Measurements from ENCODE around the gene CTNNA3.
"Not testable (repeated sequence)": the region's sequence is repeated elsewhere in the genome, so short reads cannot be mapped to it uniquely, and the experiment has no call there.

CTNNA3 gene

GRCh38 chr10:67587771-67588170, 108.2 kb downstream of the CTNNA3 start:
- no peak overlapping the region for H3K4me3 ChIP-seq (replicated peaks in 1 of 2; ENCODE audit: low read depth in 2 of 2, low read length in 2 of 2)
- DNase-seq (ENCODE audit: low read depth in 2 of 2) = no peak
- no peak for TF ChIP-seq CTCF (IDR thresholded peaks at IDR 0.05; ENCODE audit: low read depth, low read length)

- peak in 1 of 2 donors; percentile 5 for DNase-seq (ENCODE audit: low read depth in 2 of 2)
Measured at GRCh38 chr10:67575532-67575931, 120.5 kb downstream of the CTNNA3 start.

GRCh38 chr10:67573484-67573883, 122.5 kb downstream of the CTNNA3 start:
- DNase-seq (ENCODE audit: low read depth in 2 of 2) = no peak
- no peak overlapping the region for H3K4me3 ChIP-seq (replicated peaks in 1 of 2; ENCODE audit: low read depth in 2 of 2, low read length in 2 of 2)
- TF ChIP-seq CTCF (IDR thresholded peaks at IDR 0.05; ENCODE audit: low read depth, low read length) = no peak

More at GRCh38 chr10:67575532-67575931, 120.5 kb downstream of the CTNNA3 start:
- no peak for TF ChIP-seq CTCF (IDR thresholded peaks at IDR 0.05; ENCODE audit: low read depth, low read length)
- no peak overlapping the region for H3K4me3 ChIP-seq (replicated peaks in 1 of 2; ENCODE audit: low read depth in 2 of 2, low read length in 2 of 2)

GRCh38 chr10:67571503-67571902, 124.5 kb downstream of the CTNNA3 start:
- DNase-seq (ENCODE audit: low read depth in 2 of 2) = no peak
- TF ChIP-seq CTCF (IDR thresholded peaks at IDR 0.05; ENCODE audit: low read depth, low read length) = no peak
- no peak overlapping the region for H3K4me3 ChIP-seq (replicated peaks in 1 of 2; ENCODE audit: low read depth in 2 of 2, low read length in 2 of 2)

- H3K4me3 ChIP-seq (replicated peaks in 1 of 2; ENCODE audit: low read depth in 2 of 2, low read length in 2 of 2); DNase-seq (ENCODE audit: low read depth in 2 of 2): not testable (repeated sequence)
Measured at GRCh38 chr10:67558311-67558710, 137.7 kb downstream of the CTNNA3 start.

GRCh38 chr10:67553254-67553653, 142.7 kb downstream of the CTNNA3 start:
- TF ChIP-seq CTCF (IDR thresholded peaks at IDR 0.05; ENCODE audit: low read depth, low read length) = no peak
- no peak for DNase-seq (ENCODE audit: low read depth in 2 of 2)
- H3K4me3 ChIP-seq (replicated peaks in 1 of 2; ENCODE audit: low read depth in 2 of 2, low read length in 2 of 2) = no peak overlapping the region

GRCh38 chr10:67550838-67551402, 145.1 kb downstream of the CTNNA3 start:
- H3K4me3 ChIP-seq (replicated peaks in 1 of 2; ENCODE audit: low read depth in 2 of 2, low read length in 2 of 2) = no peak overlapping the region
- DNase-seq (ENCODE audit: low read depth in 2 of 2) = no peak
- no peak for TF ChIP-seq CTCF (IDR thresholded peaks at IDR 0.05; ENCODE audit: low read depth, low read length)
